Measurements from ENCODE around the gene WLS.
"Not testable (repeated sequence)": the region's sequence is repeated elsewhere in the genome, so short reads cannot be mapped to it uniquely, and the experiment has no call there.

WLS gene

DNA sequence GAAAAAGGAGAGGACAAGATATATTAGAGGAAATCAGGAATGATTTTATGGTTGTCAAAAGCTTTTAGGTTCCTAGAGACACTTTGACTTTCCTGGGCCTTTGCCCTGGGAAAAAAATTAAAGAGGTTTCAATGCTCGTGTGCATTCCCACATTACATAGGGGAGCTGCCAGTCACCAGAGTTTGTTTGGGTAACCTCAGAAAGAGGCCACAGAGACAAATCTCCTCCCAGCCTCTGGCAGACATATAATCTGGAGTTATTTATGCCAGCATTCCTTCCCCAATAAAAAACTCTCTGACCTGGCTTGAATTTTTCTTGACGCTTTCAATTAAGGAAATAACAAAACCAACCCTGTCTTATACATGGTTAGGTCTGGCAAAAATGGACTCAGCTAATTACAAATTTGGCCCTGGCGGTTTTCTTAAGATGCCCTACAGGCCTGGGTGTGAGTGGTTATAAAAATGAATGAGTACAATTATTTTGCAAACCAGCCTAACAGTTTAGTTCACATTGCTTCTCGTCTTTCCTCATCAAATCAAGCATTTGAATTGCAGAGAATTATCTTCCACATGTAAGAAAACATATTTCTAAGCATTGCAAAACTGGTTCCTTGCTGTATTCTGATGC, 63.7 kb downstream of the WLS start:
- in situ Hi-C loops (cut with MboI; ENCODE audit: low sequenced_read_pairs) = no loop called here

DNA sequence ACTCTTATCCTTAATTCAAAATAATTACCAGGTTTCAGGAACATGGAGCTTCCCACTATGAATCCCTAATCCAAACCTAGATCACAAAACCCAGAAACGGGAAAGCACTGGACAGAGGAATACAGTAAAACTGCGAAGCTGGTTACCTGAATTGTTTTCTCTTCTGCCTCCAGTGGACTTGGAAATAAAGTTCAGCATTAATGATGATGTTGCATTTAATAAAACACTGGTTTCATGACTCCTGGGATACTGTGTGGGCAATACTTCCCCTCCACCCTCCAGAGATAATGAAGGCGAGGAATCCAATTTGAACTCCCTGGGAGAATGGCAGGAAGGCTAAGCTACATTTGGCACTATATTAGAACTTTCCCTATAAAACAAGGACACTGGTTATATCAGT, 65.1 kb downstream of the WLS start:
- in situ Hi-C loops (cut with MboI; ENCODE audit: low sequenced_read_pairs) = no loop called here

DNA sequence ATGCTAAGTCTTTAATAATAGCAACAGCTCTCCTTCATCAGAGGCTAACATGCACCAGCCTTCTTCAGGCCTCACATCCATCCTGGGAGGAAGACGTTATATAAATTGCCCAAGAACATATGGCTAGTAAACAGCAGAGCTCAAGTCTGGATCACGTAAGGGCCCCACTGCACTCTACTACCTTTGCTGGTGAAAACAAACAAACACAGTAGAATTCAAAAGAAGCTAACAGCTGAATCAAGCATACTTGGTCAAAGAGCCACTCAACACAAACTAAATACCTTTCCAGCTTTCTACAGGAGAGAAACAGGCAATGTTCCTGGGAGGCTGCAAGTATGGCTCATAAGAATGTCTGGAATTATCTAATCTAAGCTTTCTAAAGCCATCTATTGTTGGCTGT, 66.0 kb downstream of the WLS start:
- in situ Hi-C loops (cut with MboI; ENCODE audit: low sequenced_read_pairs) = no loop called here

DNA sequence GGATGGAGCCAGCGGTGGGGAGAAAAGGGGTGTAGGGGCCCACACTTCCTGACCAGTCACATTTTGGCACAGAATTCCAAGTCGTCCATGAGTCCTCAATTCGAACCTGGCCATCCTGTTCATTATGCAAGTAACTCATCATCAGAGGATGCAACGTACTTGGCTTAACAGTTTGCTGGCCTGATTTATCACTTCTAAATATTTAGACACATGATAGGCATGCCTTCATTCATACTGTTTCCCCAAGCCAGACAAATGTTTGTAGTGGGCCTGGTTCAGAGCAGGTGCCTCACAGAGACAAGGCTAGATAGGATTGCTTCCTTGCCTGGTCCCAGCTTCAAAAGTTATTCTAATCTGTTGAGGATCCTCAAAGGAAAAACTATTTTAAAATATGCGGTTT, 66.7 kb downstream of the WLS start:
- in situ Hi-C loops (cut with MboI; ENCODE audit: low sequenced_read_pairs) = no loop called here

DNA sequence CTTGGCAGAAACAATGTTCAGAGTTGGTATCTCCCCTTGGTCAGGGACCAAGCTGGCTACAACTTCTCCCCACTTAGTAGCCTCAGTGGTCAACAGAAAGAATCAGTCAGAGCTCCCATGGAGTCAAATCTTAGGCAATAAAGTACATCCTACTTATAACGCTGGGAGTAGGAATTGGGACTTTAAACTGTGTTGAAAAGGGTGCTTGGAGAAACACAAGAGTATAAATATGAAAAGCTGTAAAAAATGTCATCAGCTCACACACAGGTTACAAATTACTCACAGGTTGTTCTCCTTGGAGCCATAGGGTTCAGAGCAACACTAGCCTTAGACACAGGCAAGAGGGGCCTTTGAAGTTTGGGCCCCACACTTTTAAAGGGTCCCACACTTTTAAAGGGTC, 67.4 kb downstream of the WLS start:
- in situ Hi-C loops (cut with MboI; ENCODE audit: low sequenced_read_pairs) = no loop called here

DNA sequence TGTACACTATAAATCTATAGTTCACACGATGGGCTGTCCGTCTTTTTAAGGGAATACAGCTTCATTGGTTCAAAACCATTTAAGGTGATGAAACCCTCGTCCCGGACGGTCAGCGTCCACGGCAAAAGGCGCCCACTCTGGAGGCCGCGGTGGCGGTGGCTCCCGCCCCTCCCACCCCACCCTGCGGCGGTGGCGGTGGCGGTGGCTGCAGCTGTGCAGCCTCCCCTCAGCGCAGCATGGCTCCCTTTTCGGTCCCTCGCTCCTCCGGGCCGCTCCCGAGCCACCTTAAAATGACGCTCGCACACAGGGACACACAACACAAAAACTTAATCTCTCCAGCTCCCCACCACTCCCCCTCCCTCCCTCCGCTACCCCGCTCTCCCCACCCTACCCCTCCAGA, 69.1 kb downstream of the WLS start:
- in situ Hi-C loops (cut with MboI; ENCODE audit: low sequenced_read_pairs) = no loop called here

DNA sequence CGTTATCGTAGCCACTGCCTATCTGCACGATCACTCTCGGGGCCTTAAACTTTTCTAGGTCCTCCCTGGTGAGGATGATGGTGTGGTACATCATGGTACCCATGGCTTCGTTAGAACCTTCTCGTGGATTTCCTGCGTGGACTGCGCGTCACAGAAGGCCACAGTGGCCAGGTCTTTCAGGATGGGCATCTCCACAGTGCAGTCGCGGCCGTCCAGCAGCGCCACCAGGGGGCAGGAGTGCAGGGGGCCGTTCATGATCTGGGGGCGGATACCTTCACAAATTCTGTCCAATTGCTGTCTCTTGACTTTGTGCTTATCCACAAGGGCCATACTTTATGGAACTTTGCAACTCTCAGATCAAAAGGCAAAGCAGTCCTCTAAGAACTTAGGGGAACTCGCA, 69.6 kb downstream of the WLS start:
- in situ Hi-C loops (cut with MboI; ENCODE audit: low sequenced_read_pairs) = no loop called here

DNA sequence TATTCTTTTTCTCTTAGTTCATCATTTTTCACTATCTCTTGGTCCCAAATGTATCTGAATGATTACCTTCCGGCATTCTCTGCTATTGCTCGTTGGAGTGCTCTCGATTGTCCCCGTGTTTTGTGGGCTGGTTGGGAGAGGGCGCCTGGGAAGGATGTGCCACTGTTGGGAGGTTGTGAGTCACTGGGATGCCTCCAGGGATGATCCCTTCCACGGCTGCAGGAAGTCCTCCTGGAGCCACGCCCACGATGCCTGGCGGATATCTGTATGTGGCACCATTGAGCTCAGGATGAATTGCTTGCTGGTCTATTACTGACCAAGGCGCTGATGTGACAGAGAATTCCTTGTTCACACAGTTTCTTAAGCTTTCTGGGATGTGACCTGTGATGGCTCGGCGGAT, 70.7 kb downstream of the WLS start:
- in situ Hi-C loops (cut with MboI; ENCODE audit: low sequenced_read_pairs) = not testable (repeated sequence)

DNA sequence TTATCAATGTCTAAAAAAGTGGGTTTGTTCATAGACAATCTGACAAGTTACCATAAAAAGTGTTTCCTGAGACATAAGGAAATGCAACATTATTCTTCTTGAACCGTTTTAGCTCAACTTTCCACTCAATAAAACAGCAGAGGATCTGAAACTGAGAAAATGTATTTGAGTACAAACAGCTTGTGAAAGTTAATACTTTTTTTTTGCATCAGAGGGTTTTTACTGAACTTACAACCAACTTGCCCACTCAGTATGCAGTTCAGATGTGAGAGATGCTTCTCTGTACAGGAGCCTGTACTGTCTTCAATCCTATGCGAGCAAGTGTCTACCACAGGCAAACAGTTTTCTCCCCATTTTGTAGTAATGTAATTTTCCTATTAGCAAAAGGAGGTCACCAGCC, 71.4 kb downstream of the WLS start:
- in situ Hi-C loops (cut with MboI; ENCODE audit: low sequenced_read_pairs) = not testable (repeated sequence)

DNA sequence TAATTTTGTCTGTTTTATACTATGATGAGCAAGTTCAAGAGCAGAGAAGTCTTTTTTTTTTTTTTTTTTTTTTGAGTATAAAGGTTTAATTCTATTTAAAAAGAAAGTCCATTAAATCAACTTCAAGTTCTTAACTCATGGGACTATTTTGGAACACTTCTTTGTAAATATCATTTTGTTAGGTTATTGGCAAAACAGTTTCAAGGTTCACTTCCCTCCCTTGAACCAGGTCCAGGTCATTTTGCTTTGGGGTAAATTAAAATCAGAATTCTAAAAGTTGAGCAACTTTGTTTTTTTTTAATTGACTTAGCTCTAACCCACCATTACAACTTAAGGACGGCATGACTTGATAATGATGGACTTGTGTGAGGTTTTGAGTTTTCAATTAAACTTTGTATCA, 72.3 kb downstream of the WLS start:
- in situ Hi-C loops (cut with MboI; ENCODE audit: low sequenced_read_pairs) = no loop called here

DNA sequence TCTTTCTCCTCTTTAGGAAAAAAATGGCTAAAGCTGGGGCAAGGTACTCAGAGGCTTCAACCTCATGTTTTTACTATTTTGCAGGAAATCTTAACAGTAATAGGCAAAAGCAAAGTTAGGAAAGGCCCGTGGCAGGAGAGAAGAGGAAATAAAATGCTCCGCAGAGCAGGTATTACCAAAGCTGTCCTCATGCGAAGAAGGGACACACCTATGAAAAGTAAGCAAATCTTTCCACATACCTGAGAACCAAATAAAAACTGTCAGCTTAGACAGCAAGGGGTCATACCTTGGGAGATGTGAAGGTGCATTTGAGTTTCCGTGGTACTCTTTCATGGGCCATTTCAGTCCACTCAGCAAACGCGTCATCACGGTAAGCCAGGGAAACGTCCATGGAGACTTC, 73.5 kb downstream of the WLS start:
- in situ Hi-C loops (cut with MboI; ENCODE audit: low sequenced_read_pairs) = no loop called here

DNA sequence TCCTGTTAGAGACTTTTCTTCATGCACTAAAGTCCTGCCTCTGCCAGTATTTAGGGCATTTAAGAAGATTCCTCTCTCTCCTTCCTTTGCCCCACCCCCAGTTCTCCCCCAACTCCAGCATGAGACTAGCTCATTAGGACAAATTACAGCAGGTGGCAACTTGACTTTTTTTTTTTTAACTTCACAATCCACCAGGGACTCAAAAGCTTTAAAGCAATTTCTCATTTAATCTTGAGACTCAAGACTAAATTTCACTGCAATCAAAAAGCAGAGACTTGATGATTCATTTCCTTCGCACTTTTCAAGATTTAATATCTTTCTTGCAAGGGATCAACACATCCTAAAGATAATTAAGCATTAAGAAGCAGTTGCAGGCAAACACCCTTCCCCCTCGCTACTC, 74.9 kb downstream of the WLS start:
- in situ Hi-C loops (cut with MboI; ENCODE audit: low sequenced_read_pairs) = no loop called here

DNA sequence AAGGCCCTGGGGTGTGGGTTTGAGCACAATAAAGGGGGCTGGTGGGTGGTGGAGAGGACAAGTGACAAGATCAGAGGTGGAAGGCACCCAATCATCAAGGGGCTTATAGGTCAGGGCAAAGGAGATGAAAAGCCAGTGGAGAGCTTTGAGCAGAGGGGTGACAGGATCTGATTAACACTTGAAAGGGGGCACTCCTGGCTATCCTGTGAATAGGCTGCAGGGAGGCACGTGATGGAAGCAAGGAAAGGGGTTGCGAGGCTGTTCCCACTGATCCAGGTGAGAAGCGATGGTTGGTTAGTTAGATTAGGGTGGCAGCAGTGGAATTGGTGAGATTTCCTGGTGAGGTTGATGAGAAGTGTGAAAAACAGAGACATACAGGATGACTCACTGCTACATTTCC, 80.6 kb downstream of the WLS start:
- in situ Hi-C loops (cut with MboI; ENCODE audit: low sequenced_read_pairs) = no loop called here

DNA sequence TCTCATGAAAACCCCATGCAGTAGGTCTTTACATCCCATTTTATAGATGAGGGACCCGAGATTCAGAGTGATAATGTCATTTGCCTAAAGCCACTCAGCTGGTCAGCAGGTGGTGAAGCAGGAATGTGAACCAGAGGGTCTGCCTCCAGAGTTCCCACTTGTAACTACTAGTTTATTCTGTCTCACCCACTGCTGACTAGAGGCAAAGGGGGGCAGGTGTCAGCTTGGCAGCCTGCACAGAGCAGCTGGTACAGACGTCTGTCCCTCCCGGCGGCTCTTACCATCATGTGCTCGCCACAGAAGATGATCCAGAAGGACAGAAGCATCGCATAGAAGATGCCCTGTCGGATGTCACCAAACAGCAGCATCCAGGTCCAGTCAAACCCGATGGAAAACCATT, 82.4 kb downstream of the WLS start:
- in situ Hi-C loops (cut with MboI; ENCODE audit: low sequenced_read_pairs) = no loop called here

DNA sequence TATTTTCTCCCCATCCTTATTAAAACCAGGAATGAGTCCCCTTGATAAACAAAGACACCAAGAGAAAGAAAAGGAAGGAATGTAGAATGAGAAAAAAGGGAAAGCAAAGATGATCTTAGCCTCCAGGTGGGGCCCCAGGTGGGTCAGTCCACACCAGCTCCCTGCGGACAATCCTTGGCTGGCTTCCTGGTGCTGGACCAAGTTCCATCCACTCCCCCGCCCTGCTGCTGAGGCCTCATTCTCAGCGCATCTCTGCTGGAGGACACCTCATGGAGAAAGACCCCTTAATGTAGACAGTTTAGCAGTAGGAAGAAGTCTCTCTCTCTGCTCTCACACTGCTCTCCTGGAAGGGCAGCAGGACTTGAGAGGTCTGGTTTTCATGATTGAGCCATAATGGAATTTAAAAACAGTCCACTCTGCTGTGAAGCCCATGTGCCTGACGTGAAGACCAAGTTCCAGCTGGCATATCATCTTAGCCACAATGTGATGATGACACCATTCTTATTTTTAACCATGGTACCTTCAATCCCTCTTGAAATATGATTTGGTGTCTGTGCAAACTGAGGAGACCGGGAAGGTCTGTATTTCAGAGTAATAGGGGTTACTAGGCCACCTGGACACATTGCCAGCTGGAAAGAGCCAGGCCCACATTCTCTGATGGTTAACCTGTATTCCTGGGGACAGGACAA, 83.1 kb downstream of the WLS start:
- in situ Hi-C loops (cut with MboI; ENCODE audit: low sequenced_read_pairs) = no loop called here

DNA sequence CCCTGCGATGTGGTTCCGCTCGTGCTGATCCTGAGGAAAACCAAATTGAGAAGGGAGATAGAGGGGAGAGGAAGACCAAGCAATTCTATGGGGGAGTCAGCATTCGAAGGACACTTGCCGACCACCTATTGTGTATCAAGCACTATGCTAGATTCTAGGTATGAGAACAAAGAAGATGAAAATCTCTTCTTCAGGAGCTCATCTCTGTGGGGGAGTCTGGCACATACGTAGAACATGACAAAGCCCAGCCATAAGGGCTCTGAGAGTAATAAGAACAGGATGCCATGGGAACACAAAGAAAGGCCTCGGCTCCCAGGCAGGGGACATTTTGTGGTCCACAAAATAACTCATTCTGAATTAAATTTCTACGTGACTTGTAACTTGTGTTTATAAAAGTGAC, 83.7 kb downstream of the WLS start:
- in situ Hi-C loops (cut with MboI; ENCODE audit: low sequenced_read_pairs) = no loop called here

DNA sequence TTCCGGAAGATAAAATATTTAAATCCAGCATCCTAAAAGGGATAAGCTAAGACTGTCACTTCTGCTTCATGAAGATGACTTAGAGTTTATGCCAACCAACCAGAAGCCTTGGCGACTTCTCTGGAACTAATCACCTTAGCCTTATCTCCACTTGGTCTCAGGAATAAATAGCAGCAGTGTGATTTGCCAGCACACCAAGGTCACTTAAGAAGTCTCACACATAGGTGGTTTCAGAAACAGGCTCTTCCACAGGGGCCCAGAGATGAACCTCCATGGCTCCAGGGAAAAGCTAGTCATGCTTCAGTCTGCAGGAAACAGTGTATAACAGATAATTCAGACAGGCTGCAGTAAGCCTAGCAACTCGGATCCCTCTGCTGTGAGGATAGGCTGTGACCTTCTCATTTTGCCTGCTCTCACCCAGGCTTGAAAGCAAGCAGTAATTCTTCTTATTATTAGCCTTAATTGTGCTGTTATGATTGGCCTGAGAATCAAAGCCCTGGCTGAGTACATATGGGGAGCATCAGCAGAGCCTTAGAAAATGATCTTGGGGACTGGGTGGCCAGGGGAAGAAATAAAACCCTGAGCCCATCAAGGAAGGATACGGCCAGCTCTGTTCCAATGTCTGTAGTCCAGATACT, 84.7 kb downstream of the WLS start:
- in situ Hi-C loops (cut with MboI; ENCODE audit: low sequenced_read_pairs) = no loop called here

DNA sequence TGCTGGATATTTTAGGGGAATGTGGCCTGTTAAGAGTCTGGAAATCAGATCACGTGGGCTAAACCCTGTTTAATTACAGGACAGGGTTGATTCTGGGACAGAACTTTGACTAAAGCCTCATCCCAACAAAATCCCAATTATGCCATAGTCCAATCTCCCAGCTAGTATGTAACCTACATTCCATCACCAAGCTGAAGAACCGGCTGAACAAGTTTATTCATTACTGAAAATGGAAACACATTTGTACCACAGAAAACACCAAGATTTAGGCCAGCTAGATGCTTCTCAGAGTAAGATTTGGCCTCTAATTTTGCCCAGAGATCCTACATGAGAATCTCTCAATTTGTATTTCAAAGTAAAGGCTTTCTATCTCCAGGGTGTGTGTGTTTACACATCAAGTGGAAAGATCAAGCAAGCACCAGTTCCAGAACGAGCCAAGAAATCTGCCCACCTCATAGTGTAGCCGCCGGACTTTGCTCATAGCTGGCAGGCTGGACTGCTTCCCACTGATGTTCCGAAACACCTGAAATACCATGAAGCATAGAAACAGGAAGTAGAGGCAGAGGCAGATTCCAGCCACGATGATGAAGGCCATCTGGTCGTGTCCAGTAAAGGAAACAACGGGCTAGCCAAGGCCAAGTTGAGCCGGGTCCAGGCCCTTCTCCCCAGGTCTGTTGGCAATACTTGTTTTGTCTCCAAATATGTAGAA, 86.8 kb downstream of the WLS start:
- in situ Hi-C loops (cut with MboI; ENCODE audit: low sequenced_read_pairs) = no loop called here

DNA sequence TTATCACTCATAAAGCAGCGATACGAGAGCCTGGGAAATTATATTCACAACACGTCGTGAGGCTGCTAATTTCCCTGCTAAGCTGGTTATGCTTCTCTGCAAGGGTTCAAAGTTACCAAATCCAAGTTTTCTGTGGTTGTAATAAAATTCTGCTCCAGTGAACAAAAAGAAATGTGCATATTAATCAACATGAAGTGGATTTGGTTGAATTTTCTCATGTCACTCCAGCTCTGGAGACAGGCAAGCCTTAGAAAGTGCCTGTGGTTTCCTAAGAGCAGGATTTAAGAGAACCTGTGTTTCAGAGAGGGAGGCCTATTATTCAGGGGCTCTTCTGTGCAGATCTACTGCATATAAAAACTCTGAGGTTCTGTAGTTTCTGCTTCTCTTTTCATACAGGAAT, 87.5 kb downstream of the WLS start:
- in situ Hi-C loops (cut with MboI; ENCODE audit: low sequenced_read_pairs) = no loop called here

DNA sequence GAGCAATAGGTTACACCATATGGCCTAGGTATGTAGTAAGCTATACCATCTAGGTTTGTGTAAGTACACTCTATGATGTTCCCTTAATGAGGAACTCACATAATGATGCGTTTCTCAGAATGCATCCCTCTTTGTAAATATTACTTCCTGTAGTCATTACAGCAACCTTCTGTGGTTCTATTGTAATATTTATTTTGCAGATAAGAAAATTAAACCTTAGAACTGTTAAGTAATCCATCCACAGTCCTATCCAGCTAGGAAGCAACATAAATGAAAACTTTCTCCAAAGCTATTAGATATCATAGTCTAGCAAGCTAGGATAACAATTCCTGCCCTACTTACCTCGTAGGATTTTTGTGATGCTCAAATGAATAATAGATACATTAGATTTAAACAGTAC, 88.7 kb downstream of the WLS start:
- in situ Hi-C loops (cut with MboI; ENCODE audit: low sequenced_read_pairs) = no loop called here

DNA sequence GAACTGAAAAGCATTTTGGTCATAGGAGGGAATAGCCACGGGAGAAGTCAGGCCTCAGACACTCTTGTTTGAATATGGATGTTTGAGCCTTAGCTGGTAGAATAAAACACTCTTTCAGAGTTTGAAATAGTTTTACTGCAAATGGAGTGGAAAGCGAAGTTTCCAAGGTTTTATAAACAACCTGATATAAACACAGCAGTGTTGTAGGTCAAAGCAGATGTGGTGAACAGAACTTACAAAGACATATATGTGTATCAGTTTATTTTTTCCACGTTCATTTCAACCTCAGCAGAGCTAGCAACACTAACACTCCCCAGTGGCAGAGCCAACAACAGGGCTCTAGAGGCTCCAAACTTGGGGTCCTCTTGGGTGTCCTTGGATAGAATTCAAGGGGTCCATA, 89.9 kb downstream of the WLS start:
- in situ Hi-C loops (cut with MboI; ENCODE audit: low sequenced_read_pairs) = no loop called here

DNA sequence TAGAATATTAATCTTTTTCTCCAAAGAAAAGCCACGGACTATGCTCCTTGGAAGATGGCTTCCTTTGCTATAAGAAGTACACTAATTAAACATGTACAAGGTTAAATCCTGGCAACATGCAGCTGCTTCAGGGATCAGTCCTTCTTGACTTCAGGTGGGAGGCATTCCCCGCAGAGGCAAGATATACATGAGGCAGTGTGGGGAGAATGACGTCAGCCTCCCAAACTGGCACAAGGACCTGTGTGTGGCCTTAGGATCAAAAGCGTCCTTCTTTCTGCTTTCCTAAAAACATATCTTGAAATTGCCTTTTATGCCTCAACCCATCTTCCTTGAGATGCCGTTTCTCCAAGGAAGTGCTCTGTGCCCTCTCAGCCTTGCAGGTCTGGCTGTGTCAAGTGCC, 90.3 kb downstream of the WLS start:
- in situ Hi-C loops (cut with MboI; ENCODE audit: low sequenced_read_pairs) = no loop called here
